ENCODE data around the gene HCFC2. TPM values are rescaled to one million over a fixed set of nuclear protein-coding genes. Genes with fewer than 3 reads are reported as not detected.

The HCFC2 gene
- total and polyA plus RNA-seq, 2 of the 8 experiments (the other 6 are each of a cell fraction or from before 2014, with no cell fraction given) = 0.62 to 1.8 TPM

DNA sequence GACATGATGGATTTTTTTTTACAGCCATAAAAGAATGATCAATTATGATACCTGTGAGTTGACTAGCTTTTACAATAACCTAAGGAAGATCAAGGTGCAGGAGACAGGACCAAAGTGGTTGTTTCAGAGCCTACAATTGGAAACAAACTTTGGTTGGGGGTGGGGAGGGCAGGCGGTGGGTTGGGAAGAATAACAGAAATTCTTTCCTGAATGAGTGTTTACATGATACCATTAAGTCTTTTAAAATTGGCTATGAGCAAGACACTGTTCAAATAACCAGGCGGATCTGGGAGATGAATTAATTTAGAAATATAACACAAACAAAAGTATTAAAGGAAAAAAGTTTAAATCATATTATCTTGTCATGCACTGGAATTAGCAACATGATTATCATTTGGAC is 66.4 kb downstream of the HCFC2 start:
- no peak overlapping the region for H2AK5ac ChIP-seq (ENCODE audit: low read depth, low read length)
- H3K36me3 ChIP-seq (ENCODE audit: control insufficient read depth in 2 of 4, insufficient read depth in 4 of 4, low read length in 3 of 4) = peaks cover 3 to 84% (median 38%) of the 10 kb centered on the region in 4 experiments
- peaks cover 5% of the 10 kb centered on the region; the same call in 1 of the 2 replicates for H3K79me1 ChIP-seq (ENCODE audit: low read depth, low read length)
- H3K56ac ChIP-seq (replicated peaks; ENCODE audit: insufficient read length, low read depth, low read length) = no peak overlapping the region
- no peak overlapping the region for H3K18ac ChIP-seq (ENCODE audit: extremely low read depth, low read length)
- WGBS, 2 experiments (ENCODE audit: extremely low coverage in 1 of 2, insufficient coverage in 1 of 2, insufficient read length in 1 of 2, insufficient replicate concordance in 2 of 2, low coverage in 1 of 2, low lambda C conversion rate in 2 of 2, missing lambda C conversion rate in 1 of 2) = 80% methylated on average over 2 of the region's 2 CpGs; no CpG with 5 or more reads in 1 of the 2 experiments
- peaks cover 2 to 8% of the 10 kb centered on the region in 2 experiments for H4K20me1 ChIP-seq (replicated peaks in 1 of 2; ENCODE audit: control insufficient read depth in 1 of 2, insufficient read depth in 2 of 2, low read length in 2 of 2)
- H2BK15ac ChIP-seq (ENCODE audit: low read length) = no peak overlapping the region
- H4K5ac ChIP-seq (ENCODE audit: insufficient read length, low read depth, low read length) = no peak overlapping the region
- no peak overlapping the region for H3K23ac ChIP-seq (ENCODE audit: insufficient read length)
- H3K9ac ChIP-seq (replicated peaks in 1 of 4; ENCODE audit: extremely low read depth in 1 of 4, low read depth in 3 of 4, low read length in 3 of 4) = no peak overlapping the region
- no peak overlapping the region for H4K91ac ChIP-seq (replicated peaks; ENCODE audit: insufficient read length, low read length)
- no peaks in the 10 kb centered on the region for H3K23me2 ChIP-seq (ENCODE audit: low read depth, low read length)
- H3K9me3 ChIP-seq (ENCODE audit: insufficient read depth in 2 of 2, low read depth in 1 of 2, low read length in 1 of 2) = no peaks in the 10 kb centered on the region
- no peak for TF ChIP-seq ASH2L (IDR thresholded peaks at IDR 0.05; ENCODE audit: low read length)
- TF ChIP-seq YY1 (IDR thresholded peaks at IDR 0.05; ENCODE audit: low read depth, low read length) = no peak
- no peak for TF ChIP-seq ZNF274 (IDR thresholded peaks at IDR 0.05; ENCODE audit: borderline replicate concordance, extremely low read depth, low read length)
- TF ChIP-seq TAF7 (optimal IDR thresholded peaks at IDR 0.05; ENCODE audit: borderline replicate concordance, low read depth, low read length) = no peak
- TF ChIP-seq POLR2A (IDR thresholded peaks at IDR 0.05; ENCODE audit: control extremely low read depth in 1 of 2, low read depth in 2 of 2, low read length in 2 of 2) = no peak
- TF ChIP-seq, protein P1, sequence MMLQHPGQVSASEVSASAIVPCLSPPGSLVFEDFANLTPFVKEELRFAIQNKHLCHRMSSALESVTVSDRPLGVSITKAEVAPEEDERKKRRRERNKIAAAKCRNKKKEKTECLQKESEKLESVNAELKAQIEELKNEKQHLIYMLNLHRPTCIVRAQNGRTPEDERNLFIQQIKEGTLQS (IDR thresholded peaks at IDR 0.05; ENCODE audit: insufficient read depth, low read depth, low read length) = no peak
- TF ChIP-seq PHF8 (conservative IDR thresholded peaks at IDR 0.05; ENCODE audit: low read depth, low read length) = no peak
- no peak for TF ChIP-seq TBP (IDR thresholded peaks at IDR 0.05; ENCODE audit: low read depth, low read length)
- TF ChIP-seq JUN (IDR thresholded peaks at IDR 0.05; ENCODE audit: low read depth, low read length) = no peak
- TF ChIP-seq EZH2 (IDR thresholded peaks at IDR 0.05; ENCODE audit: low read depth, low read length, severe bottlenecking) = no peak
- H2BK5ac ChIP-seq (ENCODE audit: low read depth, low read length) = no peak overlapping the region
- H3K4me3 ChIP-seq (ENCODE audit: extremely low read depth in 1 of 4, insufficient read depth in 2 of 4, low read depth in 3 of 4, low read length in 4 of 4) = no peak overlapping the region
- H3K27me3 ChIP-seq (replicated peaks in 1 of 4; ENCODE audit: control insufficient read depth in 3 of 4, extremely low read depth in 1 of 4, insufficient read depth in 3 of 4, low read length in 3 of 4) = no peaks in the 10 kb centered on the region
- H3K4ac ChIP-seq (replicated peaks; ENCODE audit: insufficient read length, low read depth, low read length) = no peak overlapping the region
- DNase-seq (ENCODE audit: low read depth in 1 of 2, low spot score in 2 of 2) (no peak), FAIRE-seq (no peak)
- peaks cover 11 to 61% of the 10 kb centered on the region in 2 experiments; a peak in 3 of 4 replicates for H3K79me2 ChIP-seq (ENCODE audit: control insufficient read depth in 1 of 2, insufficient read depth in 2 of 2, low read length in 2 of 2)
- H2BK12ac ChIP-seq (ENCODE audit: low read depth, low read length) = no peak overlapping the region
- H2AFZ ChIP-seq (ENCODE audit: low read length) = no peak overlapping the region
- H3K4me1 ChIP-seq (replicated peaks in 1 of 4; ENCODE audit: control insufficient read depth in 3 of 4, insufficient read depth in 4 of 4, low read length in 3 of 4) = peaks cover 0 to 3% (median under 1%) of the 10 kb centered on the region in 4 experiments; a peak in 2 of 7 replicates
- POLR2A ChIA-PET (ENCODE audit: partially characterized antibody) = no interaction called here
- no peak overlapping the region for H2BK20ac ChIP-seq (ENCODE audit: low read length)
- CTCF ChIA-PET (ENCODE audit: partially characterized antibody) = interaction anchor here (1.0 kb wide), 1 partner anchor 9 kb away, joined by 3 read pairs; no protein-coding TSS in a partner anchor
- H3K4me2 ChIP-seq (ENCODE audit: insufficient read depth in 1 of 2, low read depth in 2 of 2, low read length in 2 of 2) = no peak overlapping the region; a peak in 1 of 4 replicates
- no peak overlapping the region for H3K14ac ChIP-seq (ENCODE audit: insufficient read length)
- no peak overlapping the region for H3K27ac ChIP-seq (ENCODE audit: low read depth, low read length)
- no peak overlapping the region for H4K8ac ChIP-seq (ENCODE audit: extremely low read depth, insufficient read depth, low read length)
- H2BK120ac ChIP-seq (replicated peaks; ENCODE audit: low read depth, low read length) = no peak overlapping the region

Measured in H1 (cell line).